DND-41 (cell line): ENCODE data around the gene MYOM1.

Experiments used
- ATAC-seq: fragments of 200-7000 bp; cut with Tn5 transposase; 3 replicates; pipeline ENCODE4 v1.9.1; 2021; ENCODE audit warnings: low read depth; ENCODE audit not compliant: insufficient read depth
- DNase-seq: peaks from one replicate; pipeline ENCODE4 v3.0.0-alpha.2; 2020
- H2AFZ ChIP-seq: 2 replicates; pipeline ENCODE4 v1.6.0; 2012; ENCODE audit warnings: low read depth, low read length
- H3K27ac ChIP-seq: 2 replicates; pipeline ENCODE4 v1.5.1; 2012; ENCODE audit warnings: low read length, inconsistent platforms
- H3K27me3 ChIP-seq: fragments of 200-600 bp; sonication (generic); 2 replicates; pipeline ENCODE4 v1.6.0; 2012; ENCODE audit warnings: low read length, mild to moderate bottlenecking, inconsistent platforms; ENCODE audit not compliant: insufficient read depth, poor library complexity
- H3K36me3 ChIP-seq: 2 replicates; pipeline ENCODE4 v1.5.1; 2012; ENCODE audit warnings: low read length, inconsistent platforms; ENCODE audit not compliant: insufficient read depth
- H3K4me1 ChIP-seq: 2 replicates; pipeline ENCODE4 v1.5.1; 2012; ENCODE audit warnings: mild to moderate bottlenecking, low read length; ENCODE audit not compliant: insufficient read depth
- H3K4me2 ChIP-seq: 2 replicates; pipeline ENCODE4 v1.6.0; 2012; ENCODE audit warnings: mild to moderate bottlenecking, moderate library complexity, low read length, inconsistent platforms; ENCODE audit not compliant: insufficient read depth
- H3K4me3 ChIP-seq, 2 experiments: fragments of 200-600 bp in 1 of 2; shearing (Covaris generic) in 1 of 2; 2 replicates each; pipeline ENCODE4 v1.5.1; 2012 to 2016; ENCODE audit warnings: inconsistent platforms in 2 of 2, low read length in 2 of 2, mild to moderate bottlenecking in 2 of 2, low read depth in 1 of 2, moderate library complexity in 1 of 2
- H3K79me2 ChIP-seq: 2 replicates; pipeline ENCODE4 v1.6.0; 2012; ENCODE audit warnings: low read length, inconsistent platforms; ENCODE audit not compliant: insufficient read depth
- H3K9ac ChIP-seq: 2 replicates; pipeline ENCODE4 v1.6.0; 2012; ENCODE audit warnings: low read depth, mild to moderate bottlenecking, inconsistent platforms, low read length, moderate library complexity
- H3K9me3 ChIP-seq: 2 replicates; pipeline ENCODE4 v1.5.1; 2012; ENCODE audit warnings: low read length, moderate library complexity, mild to moderate bottlenecking, inconsistent platforms; ENCODE audit not compliant: insufficient read depth, severe bottlenecking
- H4K20me1 ChIP-seq: 2 replicates; pipeline ENCODE4 v1.6.0; 2012; ENCODE audit warnings: low read length; ENCODE audit not compliant: insufficient read depth
- EZH2 ChIP-seq: IDR thresholded peaks from 3 replicates; pipeline ENCODE4 v1.6.1; 2012; ENCODE audit warnings: borderline replicate concordance, low read depth, mild to moderate bottlenecking, moderate library complexity, low read length, inconsistent platforms; ENCODE audit not compliant: severe bottlenecking
- TF ChIP-seq, protein P1 (sequence below): IDR thresholded peaks from 2 replicates; pipeline ENCODE4 v1.5.1; 2012; ENCODE audit warnings: borderline replicate concordance, low read length, moderate library complexity, mild to moderate bottlenecking; ENCODE audit not compliant: poor library complexity, severe bottlenecking; ENCODE audit errors: extremely low read depth

Gene MYOM1

DNA sequence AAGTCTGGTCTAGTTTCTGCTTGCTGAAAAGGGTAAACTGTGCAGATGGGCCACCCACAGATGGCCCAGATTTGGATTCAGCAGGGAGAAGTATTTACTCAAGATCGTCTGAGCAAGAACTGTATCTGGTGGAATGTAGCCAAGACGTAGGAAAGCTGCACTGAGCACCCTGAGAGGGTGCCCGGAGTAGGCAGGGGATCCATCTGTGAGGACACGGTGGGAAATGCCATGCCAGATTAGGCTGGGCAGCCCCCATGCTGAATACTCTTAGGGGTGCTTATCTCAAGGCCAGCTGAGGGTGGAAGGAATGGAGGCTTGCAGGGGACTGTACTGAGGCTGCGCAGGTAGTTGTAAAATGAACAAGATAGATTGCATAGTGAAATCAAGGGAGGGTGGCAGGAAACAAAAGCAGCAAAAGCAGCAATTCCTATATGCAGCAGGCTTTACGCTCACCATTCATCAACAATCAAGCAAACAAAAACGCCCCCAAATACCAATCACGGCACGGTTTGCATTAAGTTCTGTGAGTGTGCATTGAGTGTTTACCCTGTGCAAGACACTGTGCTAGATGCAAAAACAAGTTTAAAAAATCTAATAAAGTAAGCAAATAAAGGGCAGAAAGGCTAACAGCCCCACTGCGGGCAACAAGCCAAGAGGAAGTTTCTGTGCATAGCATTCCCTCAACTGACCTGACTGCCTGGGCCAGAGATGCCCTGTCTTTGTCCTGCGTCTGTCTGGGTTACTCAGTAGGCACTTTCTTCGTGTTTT is 174.7 kb downstream of the MYOM1 start:
- no peak overlapping the region for H3K4me2 ChIP-seq
- DNase-seq, result no peak

DNA sequence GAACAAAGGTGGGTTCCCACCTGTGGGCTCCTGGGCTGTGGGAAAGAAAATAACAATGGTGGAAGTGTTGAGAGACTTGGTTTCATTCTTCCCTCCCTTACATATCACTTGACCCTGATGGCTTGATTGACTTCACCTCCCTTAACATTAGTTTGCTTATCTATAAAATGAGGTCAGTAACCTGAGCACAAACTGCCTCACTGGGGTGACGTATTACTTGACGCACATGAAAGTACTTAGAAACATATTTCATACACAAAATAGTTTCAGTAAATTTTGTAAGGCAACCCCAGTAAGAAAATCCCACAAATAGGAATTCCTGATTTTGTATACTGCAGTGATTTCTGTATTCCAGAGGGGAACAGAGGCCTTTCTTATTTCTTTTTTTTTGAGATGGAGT is 177.4 kb downstream of the MYOM1 start:
- Histone ChIP-seq H3K4me1 (no peaks in the 10 kb centered on the region), H3K4me3 (no peak overlapping the region), H3K9ac (no peak overlapping the region), H2AFZ (no peak overlapping the region), H3K79me2 (no peaks in the 10 kb centered on the region), H3K36me3 (no peaks in the 10 kb centered on the region), H3K27ac (no peak overlapping the region), H3K27me3 (no peaks in the 10 kb centered on the region), H3K4me2 (no peak overlapping the region), H3K9me3 (no peaks in the 10 kb centered on the region), H4K20me1 (no peaks in the 10 kb centered on the region)
- ATAC-seq (no peak), DNase-seq (no peak)
- no peak for TF ChIP-seq EZH2
- TF ChIP-seq, protein P1, sequence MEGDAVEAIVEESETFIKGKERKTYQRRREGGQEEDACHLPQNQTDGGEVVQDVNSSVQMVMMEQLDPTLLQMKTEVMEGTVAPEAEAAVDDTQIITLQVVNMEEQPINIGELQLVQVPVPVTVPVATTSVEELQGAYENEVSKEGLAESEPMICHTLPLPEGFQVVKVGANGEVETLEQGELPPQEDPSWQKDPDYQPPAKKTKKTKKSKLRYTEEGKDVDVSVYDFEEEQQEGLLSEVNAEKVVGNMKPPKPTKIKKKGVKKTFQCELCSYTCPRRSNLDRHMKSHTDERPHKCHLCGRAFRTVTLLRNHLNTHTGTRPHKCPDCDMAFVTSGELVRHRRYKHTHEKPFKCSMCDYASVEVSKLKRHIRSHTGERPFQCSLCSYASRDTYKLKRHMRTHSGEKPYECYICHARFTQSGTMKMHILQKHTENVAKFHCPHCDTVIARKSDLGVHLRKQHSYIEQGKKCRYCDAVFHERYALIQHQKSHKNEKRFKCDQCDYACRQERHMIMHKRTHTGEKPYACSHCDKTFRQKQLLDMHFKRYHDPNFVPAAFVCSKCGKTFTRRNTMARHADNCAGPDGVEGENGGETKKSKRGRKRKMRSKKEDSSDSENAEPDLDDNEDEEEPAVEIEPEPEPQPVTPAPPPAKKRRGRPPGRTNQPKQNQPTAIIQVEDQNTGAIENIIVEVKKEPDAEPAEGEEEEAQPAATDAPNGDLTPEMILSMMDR, result no peak

More for the DNA sequence above, 174.7 kb downstream of the MYOM1 start:
- Histone ChIP-seq H3K4me1 (no peaks in the 10 kb centered on the region), H3K9ac (no peak overlapping the region), H3K27ac (no peak overlapping the region), H3K27me3 (no peaks in the 10 kb centered on the region), H4K20me1 (no peaks in the 10 kb centered on the region), H3K4me3 (no peak overlapping the region), H3K36me3 (no peaks in the 10 kb centered on the region), H2AFZ (no peak overlapping the region), H3K9me3 (no peaks in the 10 kb centered on the region), H3K79me2 (no peaks in the 10 kb centered on the region)
- TF ChIP-seq, protein P1, result no peak
- no peak for TF ChIP-seq EZH2
- ATAC-seq, result no peak

DNA sequence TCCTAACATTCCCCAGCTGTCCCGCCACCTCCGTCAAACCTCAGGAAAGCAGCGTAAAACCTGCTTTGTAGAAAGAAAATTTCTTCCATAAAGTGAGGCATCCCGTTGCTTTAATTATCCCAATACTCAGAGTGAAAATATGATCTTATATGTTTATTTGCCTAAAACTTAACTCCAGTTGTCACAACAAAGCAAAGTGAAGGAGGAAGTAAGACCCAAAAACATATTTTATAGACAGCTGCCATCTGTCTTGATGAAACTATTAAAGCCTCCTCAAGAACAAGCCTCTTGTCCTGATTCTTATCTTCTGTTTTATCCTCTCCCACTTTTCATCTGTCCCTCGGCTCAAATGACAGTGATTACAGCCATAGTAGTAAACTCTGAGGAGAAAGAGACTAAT is 177.9 kb downstream of the MYOM1 start:
- Histone ChIP-seq H3K79me2 (no peaks in the 10 kb centered on the region), H3K4me3 (no peak overlapping the region), H3K27ac (no peak overlapping the region), H4K20me1 (no peaks in the 10 kb centered on the region), H3K36me3 (no peaks in the 10 kb centered on the region), H3K27me3 (no peaks in the 10 kb centered on the region), H3K4me1 (no peaks in the 10 kb centered on the region), H3K9me3 (no peaks in the 10 kb centered on the region), H3K4me2 (no peak overlapping the region), H3K9ac (no peak overlapping the region), H2AFZ (no peak overlapping the region; the same call in 1 of the 2 replicates)
- ATAC-seq (no peak), DNase-seq (no peak)
- TF ChIP-seq, protein P1, result no peak
- no peak for TF ChIP-seq EZH2
